GM18499 (cell line): ENCODE data around the gene PLAAT2.
"Not testable (repeated sequence)": the region's sequence is repeated elsewhere in the genome, so short reads cannot be mapped to it uniquely, and the experiment has no call there.

Experiments used
- ATAC-seq: cut with Tn5 transposase; IDR thresholded peaks from one replicate; pipeline ENCODE4 v1.9.1; 2021; ENCODE audit warnings: moderate number of reproducible peaks; ENCODE audit not compliant: insufficient read depth, unreplicated experiment

Gene PLAAT2

GRCh38 chr11:63581224-63581623 is 18.0 kb upstream of the PLAAT2 start:
- ATAC-seq, result not testable (repeated sequence)

GRCh38 chr11:63578882-63579281 is 15.7 kb upstream of the PLAAT2 start:
- ATAC-seq, result not testable (repeated sequence)

- no peak for ATAC-seq
Measured at GRCh38 chr11:63574856-63575602, 11.8 kb upstream of the PLAAT2 start.

- no peak for ATAC-seq
Measured at GRCh38 chr11:63573881-63574855, 11.0 kb upstream of the PLAAT2 start.

GRCh38 chr11:63572026-63572688 is 9.0 kb upstream of the PLAAT2 start:
- no peak for ATAC-seq

GRCh38 chr11:63569570-63569969 is 6.4 kb upstream of the PLAAT2 start:
- no peak for ATAC-seq

- peak; percentile 70 for ATAC-seq
Measured at GRCh38 chr11:63567044-63567840, 4.1 kb upstream of the PLAAT2 start.

- no peak for ATAC-seq
Measured at GRCh38 chr11:63564784-63565350, 1.7 kb upstream of the PLAAT2 start.

GRCh38 chr11:63564056-63564774 is 1.0 kb upstream of the PLAAT2 start:
- ATAC-seq, result peak; percentile 35

- no peak for ATAC-seq
Measured at GRCh38 chr11:63560506-63561180, 2.5 kb downstream of the PLAAT2 start.

GRCh38 chr11:63558459-63559157 is 4.6 kb downstream of the PLAAT2 start:
- ATAC-seq, result no peak

GRCh38 chr11:63557570-63557969 is 5.6 kb downstream of the PLAAT2 start:
- ATAC-seq, result no peak

- ATAC-seq, result no peak
Measured at GRCh38 chr11:63556404-63557013, 6.7 kb downstream of the PLAAT2 start.

- no peak for ATAC-seq
Measured at GRCh38 chr11:63554877-63555223, 8.3 kb downstream of the PLAAT2 start.

- peak; percentile 68 for ATAC-seq
Measured at GRCh38 chr11:63553759-63554158, 9.4 kb downstream of the PLAAT2 start.

GRCh38 chr11:63552921-63553320 is 10.3 kb downstream of the PLAAT2 start:
- ATAC-seq, result no peak

GRCh38 chr11:63551889-63552266 is 11.3 kb downstream of the PLAAT2 start:
- no peak for ATAC-seq
